ENCODE results near the gene SRGAP2C. TPM values are rescaled to one million over a fixed set of nuclear protein-coding genes. Genes with fewer than 3 reads are reported as not detected.
"Not testable (repeated sequence)": the region's sequence is repeated elsewhere in the genome, so short reads cannot be mapped to it uniquely, and the experiment has no call there.

SRGAP2C gene
- total RNA-seq, 1 experiment from 2014 or later: 26.2 TPM

DNA sequence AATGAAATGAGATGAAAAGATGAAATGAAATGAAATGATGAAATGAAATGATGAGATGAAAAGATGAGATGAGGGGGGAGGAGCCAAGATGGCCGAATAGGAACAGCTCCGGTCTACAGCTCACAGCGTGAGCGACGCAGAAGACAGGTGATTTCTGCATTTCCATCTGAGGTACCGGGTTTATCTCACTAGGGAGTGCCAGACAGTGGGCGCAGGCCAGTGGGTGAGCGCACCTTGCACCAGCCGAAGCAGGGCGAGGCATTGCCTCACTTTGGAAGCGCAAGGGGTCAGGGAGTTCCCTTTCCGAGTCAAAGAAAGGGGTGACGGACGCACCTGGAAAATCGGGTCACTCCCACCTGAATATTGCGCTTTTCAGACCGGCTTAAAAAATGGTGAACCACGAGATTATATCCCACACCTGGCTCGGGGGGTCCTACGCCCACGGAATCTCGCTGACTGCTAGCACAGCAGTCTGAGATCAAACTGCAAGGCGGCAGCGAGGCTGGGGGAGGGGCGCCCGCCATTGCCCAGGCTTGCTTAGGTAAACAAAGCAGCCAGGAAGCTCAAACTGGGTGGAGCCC lies 216.7 kb downstream of the SRGAP2C start:
- H3K4me3 ChIP-seq (ENCODE audit: low read length); H2AFZ ChIP-seq (ENCODE audit: low read length); H3K36me3 ChIP-seq (ENCODE audit: insufficient read depth, low read length); H3K4me1 ChIP-seq (ENCODE audit: low read length); H3K27ac ChIP-seq (ENCODE audit: low read length); H3K79me2 ChIP-seq (ENCODE audit: low read length); H4K20me1 ChIP-seq (ENCODE audit: insufficient read depth, low read depth, low read length); H3K4me2 ChIP-seq (ENCODE audit: low read depth, low read length, poor library complexity, severe bottlenecking); H3K9me2 ChIP-seq (replicated peaks; ENCODE audit: insufficient read depth, low read length); H3K9ac ChIP-seq (ENCODE audit: low read length); H3K27me3 ChIP-seq (ENCODE audit: low read length); H3K9me3 ChIP-seq (ENCODE audit: low read length): not testable (repeated sequence)
- DNase-seq: peak; percentile 7

DNA sequence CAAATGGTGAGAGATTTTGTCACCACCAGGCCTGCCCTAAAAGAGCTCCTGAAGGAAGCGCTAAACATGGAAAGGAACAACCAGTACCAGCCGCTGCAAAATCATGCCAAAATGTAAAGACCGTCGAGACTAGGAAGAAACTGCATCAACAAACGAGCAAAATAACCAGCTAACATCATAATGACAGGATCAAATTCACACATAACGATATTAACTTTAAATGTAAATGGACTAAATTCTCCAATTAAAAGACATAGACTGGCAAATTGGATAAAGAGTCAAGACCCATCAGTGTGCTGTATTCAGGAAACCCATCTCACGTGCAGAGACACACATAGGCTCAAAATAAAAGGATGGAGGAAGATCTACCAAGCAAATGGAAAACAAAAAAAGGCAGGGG lies 218.5 kb downstream of the SRGAP2C start:
- H3K27ac ChIP-seq (ENCODE audit: low read length); H3K4me2 ChIP-seq (ENCODE audit: low read depth, low read length, poor library complexity, severe bottlenecking); H3K9me3 ChIP-seq (ENCODE audit: low read length); H3K9ac ChIP-seq (ENCODE audit: low read length); H2AFZ ChIP-seq (ENCODE audit: low read length); DNase-seq; H3K9me2 ChIP-seq (replicated peaks; ENCODE audit: insufficient read depth, low read length); H3K79me2 ChIP-seq (ENCODE audit: low read length); H4K20me1 ChIP-seq (ENCODE audit: insufficient read depth, low read depth, low read length); H3K36me3 ChIP-seq (ENCODE audit: insufficient read depth, low read length); H3K27me3 ChIP-seq (ENCODE audit: low read length); H3K4me1 ChIP-seq (ENCODE audit: low read length); H3K4me3 ChIP-seq (ENCODE audit: low read length): not testable (repeated sequence)

GRCh38 chr1:121408354-121408753 lies 223.6 kb downstream of the SRGAP2C start:
- H3K9ac ChIP-seq (ENCODE audit: low read length): 0 out of 2 replicates have a peak overlapping the region, but pooled peaks have one; percentile 20

DNA sequence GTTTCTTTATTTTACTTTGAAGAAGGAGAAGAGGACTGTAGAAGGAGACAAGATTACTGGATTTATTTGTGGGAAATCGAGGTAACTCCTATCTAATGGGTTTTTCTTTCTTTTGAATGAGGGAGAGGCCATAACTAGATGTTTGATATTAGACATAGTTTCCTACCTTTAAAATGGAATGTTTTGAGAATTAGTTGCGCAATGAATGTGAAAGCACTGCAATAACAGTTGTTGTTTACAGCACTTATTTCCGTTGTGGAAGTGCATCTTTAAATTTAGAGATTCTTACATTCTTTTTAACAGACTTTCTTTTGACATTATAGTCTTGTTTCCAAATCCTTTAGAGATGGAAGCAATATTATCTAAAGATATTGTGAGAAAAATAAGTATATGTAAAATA lies 229.0 kb downstream of the SRGAP2C start:
- Histone ChIP-seq H2AFZ (ENCODE audit: low read length) (no peak overlapping the region), H3K4me2 (ENCODE audit: low read depth, low read length, poor library complexity, severe bottlenecking) (no peak overlapping the region), H3K4me3 (ENCODE audit: low read length) (no peak overlapping the region), H3K9me2 (replicated peaks; ENCODE audit: insufficient read depth, low read length) (no peaks in the 10 kb centered on the region), H3K36me3 (ENCODE audit: insufficient read depth, low read length) (no peaks in the 10 kb centered on the region; the same call in 1 of the 2 replicates), H3K9me3 (ENCODE audit: low read length) (no peaks in the 10 kb centered on the region), H3K79me2 (ENCODE audit: low read length) (0 out of 2 replicates have a peak, but pooled peaks cover 8% of the 10 kb centered on the region), H4K20me1 (ENCODE audit: insufficient read depth, low read depth, low read length) (no peaks in the 10 kb centered on the region), H3K27ac (ENCODE audit: low read length) (peak overlapping the region; percentile 90), H3K27me3 (ENCODE audit: low read length) (no peaks in the 10 kb centered on the region), H3K4me1 (ENCODE audit: low read length) (peaks cover 75% of the 10 kb centered on the region), H3K9ac (ENCODE audit: low read length) (no peak overlapping the region)
- no peak for DNase-seq

More at GRCh38 chr1:121408354-121408753, 223.6 kb downstream of the SRGAP2C start:
- DNase-seq: peak; percentile 88
- Histone ChIP-seq H3K4me3 (ENCODE audit: low read length) (no peak overlapping the region), H4K20me1 (ENCODE audit: insufficient read depth, low read depth, low read length) (no peaks in the 10 kb centered on the region), H2AFZ (ENCODE audit: low read length) (no peak overlapping the region), H3K4me1 (ENCODE audit: low read length) (peaks cover 44% of the 10 kb centered on the region), H3K36me3 (ENCODE audit: insufficient read depth, low read length) (no peaks in the 10 kb centered on the region; the same call in 1 of the 2 replicates), H3K9me2 (replicated peaks; ENCODE audit: insufficient read depth, low read length) (no peaks in the 10 kb centered on the region), H3K4me2 (ENCODE audit: low read depth, low read length, poor library complexity, severe bottlenecking) (peak overlapping the region; percentile 49), H3K9me3 (ENCODE audit: low read length) (no peaks in the 10 kb centered on the region), H3K79me2 (ENCODE audit: low read length) (0 out of 2 replicates have a peak, but pooled peaks cover 3% of the 10 kb centered on the region), H3K27me3 (ENCODE audit: low read length) (no peaks in the 10 kb centered on the region), H3K27ac (ENCODE audit: low read length) (peak overlapping the region; percentile 94)

DNA sequence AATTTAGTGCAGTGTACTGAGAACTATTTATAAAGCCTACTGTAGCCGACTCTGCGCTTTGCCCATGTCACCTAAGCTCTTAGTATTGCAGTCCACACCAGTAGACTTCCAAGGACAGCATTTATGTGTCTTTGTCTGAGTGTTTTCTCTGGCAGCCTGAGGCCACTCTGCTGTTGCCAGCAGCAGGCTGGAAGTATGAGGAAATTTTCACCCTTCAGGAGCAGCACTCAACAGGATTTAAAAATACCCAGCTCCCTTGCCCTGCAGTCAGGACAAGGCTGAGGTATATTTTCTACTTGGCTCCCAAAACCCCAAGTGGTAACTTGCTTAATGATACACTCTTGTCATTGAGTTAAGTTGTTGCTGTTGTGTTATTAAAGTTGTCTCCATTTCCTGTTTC lies 230.1 kb downstream of the SRGAP2C start:
- H3K4me3 ChIP-seq (ENCODE audit: low read length): no peak overlapping the region
- no peaks in the 10 kb centered on the region for H4K20me1 ChIP-seq (ENCODE audit: insufficient read depth, low read depth, low read length)
- H3K79me2 ChIP-seq (ENCODE audit: low read length): 0 out of 2 replicates have a peak, but pooled peaks cover 8% of the 10 kb centered on the region
- H3K4me1 ChIP-seq (ENCODE audit: low read length): peaks cover 72% of the 10 kb centered on the region
- no peaks in the 10 kb centered on the region; the same call in 1 of the 2 replicates for H3K36me3 ChIP-seq (ENCODE audit: insufficient read depth, low read length)
- H2AFZ ChIP-seq (ENCODE audit: low read length): no peak overlapping the region
- peak overlapping the region; percentile 25 for H3K4me2 ChIP-seq (ENCODE audit: low read depth, low read length, poor library complexity, severe bottlenecking)
- peak overlapping the region; percentile 38 for H3K9ac ChIP-seq (ENCODE audit: low read length)
- no peaks in the 10 kb centered on the region for H3K27me3 ChIP-seq (ENCODE audit: low read length)
- DNase-seq: no peak
- peak overlapping the region; percentile 90 for H3K27ac ChIP-seq (ENCODE audit: low read length)
- no peaks in the 10 kb centered on the region for H3K9me2 ChIP-seq (replicated peaks; ENCODE audit: insufficient read depth, low read length)
- no peaks in the 10 kb centered on the region for H3K9me3 ChIP-seq (ENCODE audit: low read length)

DNA sequence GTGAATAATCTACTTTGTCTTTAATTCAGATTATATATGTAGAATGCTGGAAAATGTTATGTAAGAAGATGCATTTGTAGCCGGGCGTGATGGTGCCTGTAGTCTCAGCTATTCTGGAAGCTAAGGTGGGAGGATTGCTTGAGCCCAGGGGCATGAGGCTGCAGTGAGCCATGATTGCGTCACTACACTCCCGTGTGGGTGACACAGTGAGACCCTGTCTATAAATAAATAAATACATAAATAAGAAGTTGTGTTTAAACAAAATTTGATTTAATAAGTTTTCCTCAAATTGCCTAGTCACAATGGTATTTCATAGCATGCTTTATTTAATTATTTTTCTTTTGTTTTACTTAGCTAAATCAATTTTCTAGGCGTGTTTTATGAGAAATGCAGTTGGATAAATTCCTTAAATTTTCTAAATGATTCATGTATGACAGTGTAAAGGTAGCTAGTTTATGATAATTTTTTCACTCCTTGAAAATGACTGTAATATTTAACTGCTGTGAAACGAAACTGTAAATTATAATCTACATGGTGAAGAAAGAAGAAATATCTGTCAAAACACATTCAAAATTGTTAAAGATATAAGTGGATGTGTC lies 232.6 kb downstream of the SRGAP2C start:
- DNase-seq: peak; percentile 71
- Histone ChIP-seq H3K9me2 (replicated peaks; ENCODE audit: insufficient read depth, low read length) (no peaks in the 10 kb centered on the region), H3K4me1 (ENCODE audit: low read length) (peaks cover 74% of the 10 kb centered on the region), H2AFZ (ENCODE audit: low read length) (no peak overlapping the region), H3K4me3 (ENCODE audit: low read length) (no peak overlapping the region), H3K27ac (ENCODE audit: low read length) (peak overlapping the region; percentile 90), H3K36me3 (ENCODE audit: insufficient read depth, low read length) (no peaks in the 10 kb centered on the region; the same call in 1 of the 2 replicates), H3K9me3 (ENCODE audit: low read length) (no peaks in the 10 kb centered on the region), H3K4me2 (ENCODE audit: low read depth, low read length, poor library complexity, severe bottlenecking) (peak overlapping the region; percentile 52), H3K27me3 (ENCODE audit: low read length) (no peaks in the 10 kb centered on the region), H3K79me2 (ENCODE audit: low read length) (0 out of 2 replicates have a peak, but pooled peaks cover 4% of the 10 kb centered on the region), H4K20me1 (ENCODE audit: insufficient read depth, low read depth, low read length) (no peaks in the 10 kb centered on the region), H3K9ac (ENCODE audit: low read length) (peak overlapping the region; percentile 44; the same call in 1 of the 2 replicates)

- Histone ChIP-seq H3K27me3 (ENCODE audit: low read length) (no peaks in the 10 kb centered on the region), H3K9me2 (replicated peaks; ENCODE audit: insufficient read depth, low read length) (no peaks in the 10 kb centered on the region), H2AFZ (ENCODE audit: low read length) (no peak overlapping the region), H3K79me2 (ENCODE audit: low read length) (0 out of 2 replicates have a peak, but pooled peaks cover 4% of the 10 kb centered on the region), H4K20me1 (ENCODE audit: insufficient read depth, low read depth, low read length) (no peaks in the 10 kb centered on the region), H3K4me1 (ENCODE audit: low read length) (peaks cover 79% of the 10 kb centered on the region), H3K9me3 (ENCODE audit: low read length) (no peaks in the 10 kb centered on the region), H3K36me3 (ENCODE audit: insufficient read depth, low read length) (no peaks in the 10 kb centered on the region; the same call in 1 of the 2 replicates), H3K4me3 (ENCODE audit: low read length) (no peak overlapping the region), H3K27ac (ENCODE audit: low read length) (peak overlapping the region; percentile 90), H3K4me2 (ENCODE audit: low read depth, low read length, poor library complexity, severe bottlenecking) (no peak overlapping the region), H3K9ac (ENCODE audit: low read length) (no peak overlapping the region)
- no peak for DNase-seq
Observed at GRCh38 chr1:121418369-121419049, 233.7 kb downstream of the SRGAP2C start.

GRCh38 chr1:121419050-121419615 lies 234.4 kb downstream of the SRGAP2C start:
- H4K20me1 ChIP-seq (ENCODE audit: insufficient read depth, low read depth, low read length); H3K36me3 ChIP-seq (ENCODE audit: insufficient read depth, low read length); H3K4me2 ChIP-seq (ENCODE audit: low read depth, low read length, poor library complexity, severe bottlenecking); H2AFZ ChIP-seq (ENCODE audit: low read length); H3K9ac ChIP-seq (ENCODE audit: low read length); H3K79me2 ChIP-seq (ENCODE audit: low read length); H3K9me2 ChIP-seq (replicated peaks; ENCODE audit: insufficient read depth, low read length); H3K4me3 ChIP-seq (ENCODE audit: low read length); H3K9me3 ChIP-seq (ENCODE audit: low read length); DNase-seq; H3K27me3 ChIP-seq (ENCODE audit: low read length): not testable (repeated sequence)
- H3K4me1 ChIP-seq (ENCODE audit: low read length): peaks cover 80% of the 10 kb centered on the region
- H3K27ac ChIP-seq (ENCODE audit: low read length): peak overlapping the region; percentile 82

Data from Karpas-422 (cell line).